Omental fat pad (tissue), 4 donors: Measurements from ENCODE around the gene TMEM214. TPM values are rescaled to one million over a fixed set of nuclear protein-coding genes. Genes with fewer than 3 reads are reported as not detected.

Experiments used
- ATAC-seq: fragments of 150-250 bp; one replicate; pipeline ENCODE4 v1.9.1; 2016; ENCODE audit warnings: mild to moderate bottlenecking, moderate library complexity; ENCODE audit not compliant: low FRiP score
- DNase-seq: peaks from one replicate; pipeline ENCODE4 v3.0.0-alpha.2; 2019; ENCODE audit warnings: low spot score
- total RNA-seq, 4 donors: library from RNA; depleted of rRNA; stranded (reverse); fragments of >200 nt; gene quantifications; one replicate each; pipeline ENCODE4 v1.1.0, GENCODE V29; 2016
- TF ChIP-seq, protein P1 (sequence below), 3 donors: fragments of 450-650 bp; IDR thresholded peaks; one replicate each; pipeline ENCODE4 v1.5.1; 2016 to 2017; ENCODE audit warnings: antibody characterized with exemption in 3 of 3, mild to moderate bottlenecking in 3 of 3, moderate library complexity in 2 of 3

Gene TMEM214
- total RNA-seq, 4 donors from 2014 or later: 52.4 to 76.0 (median 64.7) TPM

DNA sequence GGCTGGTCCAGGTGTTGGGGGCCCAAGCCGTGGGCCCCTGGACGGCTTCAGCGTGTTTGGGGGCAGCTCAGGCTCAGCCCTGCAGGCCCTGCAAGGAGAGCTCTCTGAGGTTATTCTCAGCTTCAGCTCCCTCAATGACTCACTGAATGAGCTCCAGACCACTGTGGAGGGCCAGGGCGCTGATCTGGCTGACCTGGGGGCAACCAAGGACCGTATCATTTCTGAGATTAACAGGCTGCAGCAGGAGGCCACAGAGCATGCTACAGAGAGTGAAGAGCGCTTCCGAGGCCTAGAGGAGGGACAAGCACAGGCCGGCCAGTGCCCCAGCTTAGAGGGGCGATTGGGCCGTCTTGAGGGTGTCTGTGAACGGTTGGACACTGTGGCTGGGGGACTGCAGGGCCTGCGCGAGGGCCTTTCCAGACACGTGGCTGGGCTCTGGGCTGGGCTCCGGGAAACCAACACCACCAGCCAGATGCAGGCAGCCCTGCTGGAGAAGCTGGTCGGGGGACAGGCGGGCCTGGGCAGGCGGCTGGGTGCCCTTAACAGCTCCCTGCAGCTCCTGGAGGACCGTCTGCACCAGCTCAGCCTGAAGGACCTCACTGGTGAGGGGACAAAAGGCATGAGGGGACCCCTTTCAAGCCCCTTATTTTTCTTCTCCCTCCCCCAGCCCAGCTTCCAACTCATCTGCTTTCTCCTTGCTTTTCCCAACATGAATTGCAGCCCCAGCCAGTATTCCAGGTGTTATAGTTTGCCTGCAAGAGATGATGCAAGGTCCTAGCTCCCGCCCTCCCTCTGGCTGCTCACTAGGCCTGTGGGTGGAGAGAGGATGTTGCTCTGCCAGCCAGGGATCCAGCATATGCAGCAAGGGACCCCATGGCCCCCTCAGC, 50.9 kb downstream of the TMEM214 start:
- no peak for ATAC-seq
- no peak for DNase-seq
- TF ChIP-seq, protein P1, sequence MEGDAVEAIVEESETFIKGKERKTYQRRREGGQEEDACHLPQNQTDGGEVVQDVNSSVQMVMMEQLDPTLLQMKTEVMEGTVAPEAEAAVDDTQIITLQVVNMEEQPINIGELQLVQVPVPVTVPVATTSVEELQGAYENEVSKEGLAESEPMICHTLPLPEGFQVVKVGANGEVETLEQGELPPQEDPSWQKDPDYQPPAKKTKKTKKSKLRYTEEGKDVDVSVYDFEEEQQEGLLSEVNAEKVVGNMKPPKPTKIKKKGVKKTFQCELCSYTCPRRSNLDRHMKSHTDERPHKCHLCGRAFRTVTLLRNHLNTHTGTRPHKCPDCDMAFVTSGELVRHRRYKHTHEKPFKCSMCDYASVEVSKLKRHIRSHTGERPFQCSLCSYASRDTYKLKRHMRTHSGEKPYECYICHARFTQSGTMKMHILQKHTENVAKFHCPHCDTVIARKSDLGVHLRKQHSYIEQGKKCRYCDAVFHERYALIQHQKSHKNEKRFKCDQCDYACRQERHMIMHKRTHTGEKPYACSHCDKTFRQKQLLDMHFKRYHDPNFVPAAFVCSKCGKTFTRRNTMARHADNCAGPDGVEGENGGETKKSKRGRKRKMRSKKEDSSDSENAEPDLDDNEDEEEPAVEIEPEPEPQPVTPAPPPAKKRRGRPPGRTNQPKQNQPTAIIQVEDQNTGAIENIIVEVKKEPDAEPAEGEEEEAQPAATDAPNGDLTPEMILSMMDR (IDR thresholded peaks at IDR 0.05): no peak

DNA sequence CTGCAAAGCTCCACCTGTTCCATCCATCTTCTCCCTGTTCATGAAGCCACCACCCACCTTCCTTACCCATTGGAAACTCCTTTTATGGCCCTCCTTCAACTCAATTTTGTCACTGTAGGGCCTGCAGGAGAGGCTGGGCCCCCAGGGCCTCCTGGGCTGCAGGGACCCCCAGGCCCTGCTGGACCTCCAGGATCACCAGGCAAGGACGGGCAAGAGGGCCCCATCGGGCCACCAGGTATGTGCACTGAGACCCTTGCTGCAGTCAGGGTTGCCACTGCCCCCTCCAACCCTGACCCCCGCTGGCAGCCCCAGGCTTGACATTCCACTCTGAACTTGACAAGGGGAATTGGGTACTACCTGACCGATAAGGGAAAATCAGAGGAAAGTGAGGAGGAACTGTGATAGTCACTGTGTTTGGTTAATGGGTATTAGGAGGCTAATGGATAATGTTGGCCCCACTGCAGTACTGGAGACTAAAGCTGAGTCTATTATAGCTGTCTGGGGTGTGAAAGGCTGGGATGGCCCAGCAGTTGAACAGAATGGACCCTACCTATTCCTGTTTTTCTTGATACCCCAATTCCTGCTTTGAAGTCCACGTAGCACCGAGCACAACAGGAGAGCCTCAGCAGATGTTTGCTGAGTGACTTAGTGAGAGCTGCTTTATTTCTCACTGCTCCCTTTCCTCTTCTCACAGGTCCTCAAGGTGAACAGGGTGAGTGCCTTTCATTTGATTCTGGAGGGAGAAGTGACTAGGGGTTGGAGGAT, 51.7 kb downstream of the TMEM214 start:
- TF ChIP-seq, protein P1 (IDR thresholded peaks at IDR 0.05): no peak
- ATAC-seq (no peak), DNase-seq (no peak)

DNA sequence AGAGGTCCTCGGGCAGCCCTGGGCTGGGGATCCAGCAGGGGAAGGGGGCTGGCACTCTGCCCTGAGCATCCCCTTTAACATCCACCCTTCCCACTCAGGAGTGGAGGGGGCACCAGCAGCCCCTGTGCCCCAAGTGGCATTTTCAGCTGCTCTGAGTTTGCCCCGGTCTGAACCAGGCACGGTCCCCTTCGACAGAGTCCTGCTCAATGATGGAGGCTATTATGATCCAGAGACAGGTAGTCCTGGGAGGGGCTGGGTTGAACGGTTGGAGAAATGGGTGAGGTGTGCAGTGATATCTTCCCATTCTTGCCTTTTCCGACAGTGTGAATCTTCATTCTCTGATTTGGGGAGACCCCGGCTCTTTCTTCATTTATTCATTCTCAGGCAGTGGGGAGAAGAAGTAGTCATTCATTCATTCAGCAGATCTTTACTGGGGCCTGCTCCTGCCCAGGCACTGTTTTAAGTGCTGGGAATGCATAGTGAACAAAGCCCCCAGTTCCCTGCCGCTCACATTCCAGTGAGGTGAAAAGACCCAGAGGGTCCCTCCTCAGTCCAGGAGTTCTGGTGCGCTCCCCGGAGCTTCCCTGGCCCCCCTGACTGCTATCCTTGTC, 52.4 kb downstream of the TMEM214 start:
- TF ChIP-seq, protein P1 (IDR thresholded peaks at IDR 0.05): no peak
- no peak for ATAC-seq

DNA sequence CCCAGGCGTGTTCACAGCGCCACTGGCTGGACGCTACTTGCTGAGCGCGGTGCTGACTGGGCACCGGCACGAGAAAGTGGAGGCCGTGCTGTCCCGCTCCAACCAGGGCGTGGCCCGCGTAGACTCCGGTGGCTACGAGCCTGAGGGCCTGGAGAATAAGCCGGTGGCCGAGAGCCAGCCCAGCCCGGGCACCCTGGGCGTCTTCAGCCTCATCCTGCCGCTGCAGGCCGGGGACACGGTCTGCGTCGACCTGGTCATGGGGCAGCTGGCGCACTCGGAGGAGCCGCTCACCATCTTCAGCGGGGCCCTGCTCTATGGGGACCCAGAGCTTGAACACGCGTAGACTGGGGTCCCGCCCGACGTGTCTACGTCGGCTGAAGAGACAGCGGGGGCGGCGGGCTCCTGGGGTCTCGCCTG, 52.9 kb downstream of the TMEM214 start:
- ATAC-seq (peak; percentile 39), DNase-seq (peak; percentile 32)

More for the DNA sequence above, 52.4 kb downstream of the TMEM214 start:
- DNase-seq: no peak

DNA sequence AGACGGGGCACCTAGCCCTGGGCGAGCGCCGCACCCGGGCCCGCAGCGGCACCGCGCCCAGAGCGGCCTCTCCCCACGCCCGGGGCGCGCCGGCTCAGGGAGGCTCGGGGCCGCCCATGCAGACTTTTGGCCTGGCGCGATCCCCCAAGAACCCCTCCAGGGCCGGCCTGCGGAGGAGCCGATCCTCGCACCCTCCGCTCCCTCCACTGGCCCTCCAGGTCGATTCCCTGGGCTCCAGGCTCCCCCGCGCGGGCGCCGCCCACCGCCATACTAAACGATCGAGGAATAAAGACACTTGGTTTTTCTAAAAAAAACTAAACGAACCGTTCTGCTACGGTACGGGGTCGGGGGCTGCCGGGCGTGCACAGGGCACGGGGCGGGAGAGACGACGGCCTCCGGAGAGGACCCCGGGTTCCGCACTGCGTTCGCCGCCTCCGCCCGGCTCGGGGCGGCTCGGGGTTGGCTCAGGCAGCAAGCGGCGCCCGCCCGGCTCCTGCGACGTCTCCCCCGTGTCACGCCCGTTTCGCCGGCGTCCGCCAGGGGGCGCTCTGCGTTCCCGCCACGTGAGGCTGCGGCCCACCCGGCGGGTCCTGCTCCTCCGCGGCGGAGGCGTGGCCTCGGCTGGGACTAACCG, 53.4 kb downstream of the TMEM214 start:
- peak; percentile 94 for ATAC-seq
- TF ChIP-seq, protein P1 (IDR thresholded peaks at IDR 0.05): peak in 2 of 3 donors; percentile 51 to 83
- peak; percentile 91 for DNase-seq

More for the DNA sequence above, 52.9 kb downstream of the TMEM214 start:
- TF ChIP-seq, protein P1 (IDR thresholded peaks at IDR 0.05): no peak

DNA sequence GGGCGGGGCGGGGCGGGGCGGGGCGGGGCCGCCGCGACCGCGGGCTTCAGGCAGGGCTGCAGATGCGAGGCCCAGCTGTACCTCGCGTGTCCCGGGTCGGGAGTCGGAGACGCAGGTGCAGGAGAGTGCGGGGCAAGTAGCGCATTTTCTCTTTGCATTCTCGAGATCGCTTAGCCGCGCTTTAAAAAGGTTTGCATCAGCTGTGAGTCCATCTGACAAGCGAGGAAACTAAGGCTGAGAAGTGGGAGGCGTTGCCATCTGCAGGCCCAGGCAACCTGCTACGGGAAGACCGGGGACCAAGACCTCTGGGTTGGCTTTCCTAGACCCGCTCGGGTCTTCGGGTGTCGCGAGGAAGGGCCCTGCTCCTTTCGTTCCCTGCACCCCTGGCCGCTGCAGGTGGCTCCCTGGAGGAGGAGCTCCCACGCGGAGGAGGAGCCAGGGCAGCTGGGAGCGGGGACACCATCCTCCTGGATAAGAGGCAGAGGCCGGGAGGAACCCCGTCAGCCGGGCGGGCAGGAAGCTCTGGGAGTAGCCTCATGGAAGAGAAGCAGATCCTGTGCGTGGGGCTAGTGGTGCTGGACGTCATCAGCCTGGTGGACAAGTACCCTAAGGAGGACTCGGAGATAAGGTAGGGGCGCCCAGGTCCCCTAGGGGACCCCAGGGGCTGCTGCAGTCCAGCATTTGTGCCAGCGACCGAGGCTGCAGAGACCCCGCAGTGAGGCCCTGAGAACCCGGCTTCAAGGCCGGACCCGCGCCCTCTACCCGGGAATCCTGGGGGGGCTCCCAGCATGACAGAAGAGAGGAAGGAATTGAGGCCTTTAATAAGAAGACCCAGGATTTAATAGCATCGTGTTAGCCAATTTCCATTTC, 54.2 kb downstream of the TMEM214 start, which contains the start of gene KHK:
TSS of gene KHK (plus strand) at position 49 of the 870 bp plus-strand sequence. CDS start at position 537, 488 bp downstream.
- TF ChIP-seq, protein P1 (IDR thresholded peaks at IDR 0.05): no peak
- ATAC-seq: peak; percentile 25
- no peak for DNase-seq
